Body of pancreas (tissue), 4 donors: ENCODE data around the gene OTUD3.

ENCODE experiments used
- POLR2A ChIP-seq, 3 donors: fragments of 450-650 bp; IDR thresholded peaks; one replicate each; pipeline ENCODE4 v1.6.1; 2016; ENCODE audit warnings: antibody characterized with exemption in 3 of 3, mild to moderate bottlenecking in 2 of 3
- TF ChIP-seq, protein P1 (sequence below), 7 experiments: fragments of 450-650 bp in 4 of 7; fragments of 200-600 bp in 3 of 7; sonication (generic) in 3 of 7; IDR thresholded peaks; one replicate each; pipeline ENCODE4 v1.5.1; 2016 to 2019; ENCODE audit warnings: antibody characterized with exemption in 7 of 7

DNA sequence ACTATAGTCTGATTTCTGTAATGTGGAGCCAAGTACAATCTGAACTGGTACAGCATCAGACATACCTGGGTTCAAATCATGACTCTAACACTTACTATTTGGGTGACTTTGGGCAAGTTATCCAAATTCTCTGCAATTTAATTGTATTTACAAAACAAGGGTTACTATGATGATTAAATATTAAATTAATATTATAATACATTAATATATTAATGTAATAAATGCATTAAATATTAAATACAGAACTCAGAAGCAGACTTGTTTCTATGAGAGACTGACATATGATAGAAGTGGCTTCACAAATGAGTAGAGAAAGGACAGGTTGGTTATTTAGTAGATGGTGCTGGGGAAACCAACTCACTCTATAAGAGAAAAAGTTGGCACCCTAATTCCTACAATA lies 27.3 kb upstream of the OTUD3 start:
- TF ChIP-seq POLR2A (IDR thresholded peaks at IDR 0.05): no peak
- TF ChIP-seq, protein P1, sequence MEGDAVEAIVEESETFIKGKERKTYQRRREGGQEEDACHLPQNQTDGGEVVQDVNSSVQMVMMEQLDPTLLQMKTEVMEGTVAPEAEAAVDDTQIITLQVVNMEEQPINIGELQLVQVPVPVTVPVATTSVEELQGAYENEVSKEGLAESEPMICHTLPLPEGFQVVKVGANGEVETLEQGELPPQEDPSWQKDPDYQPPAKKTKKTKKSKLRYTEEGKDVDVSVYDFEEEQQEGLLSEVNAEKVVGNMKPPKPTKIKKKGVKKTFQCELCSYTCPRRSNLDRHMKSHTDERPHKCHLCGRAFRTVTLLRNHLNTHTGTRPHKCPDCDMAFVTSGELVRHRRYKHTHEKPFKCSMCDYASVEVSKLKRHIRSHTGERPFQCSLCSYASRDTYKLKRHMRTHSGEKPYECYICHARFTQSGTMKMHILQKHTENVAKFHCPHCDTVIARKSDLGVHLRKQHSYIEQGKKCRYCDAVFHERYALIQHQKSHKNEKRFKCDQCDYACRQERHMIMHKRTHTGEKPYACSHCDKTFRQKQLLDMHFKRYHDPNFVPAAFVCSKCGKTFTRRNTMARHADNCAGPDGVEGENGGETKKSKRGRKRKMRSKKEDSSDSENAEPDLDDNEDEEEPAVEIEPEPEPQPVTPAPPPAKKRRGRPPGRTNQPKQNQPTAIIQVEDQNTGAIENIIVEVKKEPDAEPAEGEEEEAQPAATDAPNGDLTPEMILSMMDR (IDR thresholded peaks at IDR 0.05): no peak
